ENCODE measurements around the gene MRPS27.

DNA sequence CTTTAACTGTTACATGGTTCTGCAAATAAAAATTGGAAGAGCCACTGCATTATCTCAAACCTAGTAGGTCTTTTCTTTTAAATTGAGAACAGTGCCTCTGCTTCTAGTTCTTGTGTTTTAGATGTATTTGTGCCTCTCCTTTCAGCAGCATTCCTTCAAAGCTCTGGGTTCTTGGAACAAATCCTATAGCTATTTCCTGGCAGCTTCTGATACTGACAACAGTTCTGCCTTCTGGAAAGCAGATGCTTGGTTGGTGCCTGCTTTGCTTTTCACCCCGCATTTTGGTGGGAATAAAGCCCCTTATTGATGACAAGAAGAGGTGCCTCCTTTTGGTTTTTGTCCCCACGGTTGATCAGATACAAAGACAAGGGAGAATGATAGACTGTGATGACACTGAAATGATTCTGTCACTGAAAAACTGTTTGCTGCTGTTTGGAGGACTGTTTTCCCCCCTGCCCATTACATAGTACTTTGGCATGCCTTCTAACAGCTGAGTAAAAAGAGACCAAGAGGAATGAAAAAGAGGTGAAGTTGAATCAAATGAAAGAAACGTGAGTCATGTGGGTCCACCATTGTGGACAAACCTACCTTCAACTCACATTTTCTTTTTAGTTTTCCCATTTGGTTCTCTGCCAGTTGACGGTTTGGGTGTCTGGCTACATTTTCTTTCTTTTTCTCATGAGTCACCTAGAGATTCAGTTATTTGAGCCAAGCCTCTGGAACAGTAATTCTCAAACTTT, 5.7 kb upstream of the MRPS27 start:
- TF ChIP-seq EZH2phosphoT487 (IDR thresholded peaks at IDR 0.05; ENCODE audit: borderline replicate concordance, low read length) = no peak
- TF ChIP-seq, protein P1, sequence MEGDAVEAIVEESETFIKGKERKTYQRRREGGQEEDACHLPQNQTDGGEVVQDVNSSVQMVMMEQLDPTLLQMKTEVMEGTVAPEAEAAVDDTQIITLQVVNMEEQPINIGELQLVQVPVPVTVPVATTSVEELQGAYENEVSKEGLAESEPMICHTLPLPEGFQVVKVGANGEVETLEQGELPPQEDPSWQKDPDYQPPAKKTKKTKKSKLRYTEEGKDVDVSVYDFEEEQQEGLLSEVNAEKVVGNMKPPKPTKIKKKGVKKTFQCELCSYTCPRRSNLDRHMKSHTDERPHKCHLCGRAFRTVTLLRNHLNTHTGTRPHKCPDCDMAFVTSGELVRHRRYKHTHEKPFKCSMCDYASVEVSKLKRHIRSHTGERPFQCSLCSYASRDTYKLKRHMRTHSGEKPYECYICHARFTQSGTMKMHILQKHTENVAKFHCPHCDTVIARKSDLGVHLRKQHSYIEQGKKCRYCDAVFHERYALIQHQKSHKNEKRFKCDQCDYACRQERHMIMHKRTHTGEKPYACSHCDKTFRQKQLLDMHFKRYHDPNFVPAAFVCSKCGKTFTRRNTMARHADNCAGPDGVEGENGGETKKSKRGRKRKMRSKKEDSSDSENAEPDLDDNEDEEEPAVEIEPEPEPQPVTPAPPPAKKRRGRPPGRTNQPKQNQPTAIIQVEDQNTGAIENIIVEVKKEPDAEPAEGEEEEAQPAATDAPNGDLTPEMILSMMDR (IDR thresholded peaks at IDR 0.05; ENCODE audit: low read depth, low read length, poor library complexity, severe bottlenecking) = no peak

All from DOHH2 (cell line).